ENCODE results near the gene MAGEB3.

- TF ChIP-seq, protein P1, sequence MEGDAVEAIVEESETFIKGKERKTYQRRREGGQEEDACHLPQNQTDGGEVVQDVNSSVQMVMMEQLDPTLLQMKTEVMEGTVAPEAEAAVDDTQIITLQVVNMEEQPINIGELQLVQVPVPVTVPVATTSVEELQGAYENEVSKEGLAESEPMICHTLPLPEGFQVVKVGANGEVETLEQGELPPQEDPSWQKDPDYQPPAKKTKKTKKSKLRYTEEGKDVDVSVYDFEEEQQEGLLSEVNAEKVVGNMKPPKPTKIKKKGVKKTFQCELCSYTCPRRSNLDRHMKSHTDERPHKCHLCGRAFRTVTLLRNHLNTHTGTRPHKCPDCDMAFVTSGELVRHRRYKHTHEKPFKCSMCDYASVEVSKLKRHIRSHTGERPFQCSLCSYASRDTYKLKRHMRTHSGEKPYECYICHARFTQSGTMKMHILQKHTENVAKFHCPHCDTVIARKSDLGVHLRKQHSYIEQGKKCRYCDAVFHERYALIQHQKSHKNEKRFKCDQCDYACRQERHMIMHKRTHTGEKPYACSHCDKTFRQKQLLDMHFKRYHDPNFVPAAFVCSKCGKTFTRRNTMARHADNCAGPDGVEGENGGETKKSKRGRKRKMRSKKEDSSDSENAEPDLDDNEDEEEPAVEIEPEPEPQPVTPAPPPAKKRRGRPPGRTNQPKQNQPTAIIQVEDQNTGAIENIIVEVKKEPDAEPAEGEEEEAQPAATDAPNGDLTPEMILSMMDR (IDR thresholded peaks at IDR 0.05), result no peak
- TF ChIP-seq POLR2A (IDR thresholded peaks at IDR 0.05), result no peak
Measured at GRCh38 chrX:30217465-30217864, 13.0 kb upstream of the MAGEB3 start.

All from esophagus squamous epithelium (tissue), 4 donors.